ENCODE data around the gene RPN2.

DNA sequence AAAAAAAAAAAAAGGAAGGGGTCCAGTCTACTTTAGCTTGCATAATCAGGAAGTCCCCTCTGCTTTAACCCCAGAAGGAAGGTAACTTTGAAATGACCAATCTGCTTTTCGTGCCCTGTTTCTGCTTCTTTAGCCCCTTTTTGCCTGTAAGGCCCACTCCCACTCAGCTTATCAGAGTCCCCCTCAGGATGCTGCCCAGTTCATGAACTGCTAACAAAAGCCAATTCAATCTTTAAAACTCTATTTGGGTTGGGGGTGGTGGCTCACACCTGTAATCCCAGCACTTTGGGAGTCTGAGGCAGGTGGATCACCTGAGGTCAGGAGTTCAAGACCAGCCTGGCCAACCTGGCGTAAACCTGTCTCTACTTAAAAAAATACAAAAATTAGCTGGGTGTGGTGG, 70.2 kb downstream of the RPN2 start:
- TF ChIP-seq, protein P1, sequence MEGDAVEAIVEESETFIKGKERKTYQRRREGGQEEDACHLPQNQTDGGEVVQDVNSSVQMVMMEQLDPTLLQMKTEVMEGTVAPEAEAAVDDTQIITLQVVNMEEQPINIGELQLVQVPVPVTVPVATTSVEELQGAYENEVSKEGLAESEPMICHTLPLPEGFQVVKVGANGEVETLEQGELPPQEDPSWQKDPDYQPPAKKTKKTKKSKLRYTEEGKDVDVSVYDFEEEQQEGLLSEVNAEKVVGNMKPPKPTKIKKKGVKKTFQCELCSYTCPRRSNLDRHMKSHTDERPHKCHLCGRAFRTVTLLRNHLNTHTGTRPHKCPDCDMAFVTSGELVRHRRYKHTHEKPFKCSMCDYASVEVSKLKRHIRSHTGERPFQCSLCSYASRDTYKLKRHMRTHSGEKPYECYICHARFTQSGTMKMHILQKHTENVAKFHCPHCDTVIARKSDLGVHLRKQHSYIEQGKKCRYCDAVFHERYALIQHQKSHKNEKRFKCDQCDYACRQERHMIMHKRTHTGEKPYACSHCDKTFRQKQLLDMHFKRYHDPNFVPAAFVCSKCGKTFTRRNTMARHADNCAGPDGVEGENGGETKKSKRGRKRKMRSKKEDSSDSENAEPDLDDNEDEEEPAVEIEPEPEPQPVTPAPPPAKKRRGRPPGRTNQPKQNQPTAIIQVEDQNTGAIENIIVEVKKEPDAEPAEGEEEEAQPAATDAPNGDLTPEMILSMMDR (optimal IDR thresholded peaks at IDR 0.05 in 1 of 3, IDR thresholded peaks at IDR 0.05 in 1 of 3, conservative IDR thresholded peaks at IDR 0.05 in 1 of 3; ENCODE audit: extremely low read depth in 1 of 3, insufficient read depth in 2 of 3, low read length in 3 of 3): no peak
- TF ChIP-seq EZH2 (IDR thresholded peaks at IDR 0.05; ENCODE audit: low read length): no peak

All from keratinocyte (primary cell).